Measurements from ENCODE around the gene TIAM2.

- TF ChIP-seq POLR2AphosphoS5 (IDR thresholded peaks at IDR 0.05) (no peak), CTCF (IDR thresholded peaks at IDR 0.05 in 8 of 11, conservative IDR thresholded peaks at IDR 0.05 in 3 of 11) (no peak), POLR2A (IDR thresholded peaks at IDR 0.05) (no peak)
These were observed 43.0 kb downstream of the TIAM2 start for GRCh38 chr6:155038104-155038503.

All from spleen (tissue), 7 donors.